ENCODE results near the gene ACOXL.
A peak's percentile ranks its signal among the peaks of the same experiment; 100 is the strongest.
"Not testable (repeated sequence)": the region's sequence is repeated elsewhere in the genome, so short reads cannot be mapped to it uniquely, and the experiment has no call there.

Gene ACOXL

GRCh38 chr2:110732422-110733413 is at the start of gene ACOXL:
ACOXL (plus strand) TSS chr2:110732573; CDS start chr2:110768390, 35,817 bp downstream.
- Histone ChIP-seq H3K9ac (ENCODE audit: low read depth in 1 of 2, low read length in 2 of 2) (no peak within 1 kb of the TSS), H3K27me3 (ENCODE audit: control insufficient read depth in 1 of 2, insufficient read depth in 2 of 2, low read length in 2 of 2) (peaks cover 59% of the 10 kb centered on the region in 2 donors)

DNA sequence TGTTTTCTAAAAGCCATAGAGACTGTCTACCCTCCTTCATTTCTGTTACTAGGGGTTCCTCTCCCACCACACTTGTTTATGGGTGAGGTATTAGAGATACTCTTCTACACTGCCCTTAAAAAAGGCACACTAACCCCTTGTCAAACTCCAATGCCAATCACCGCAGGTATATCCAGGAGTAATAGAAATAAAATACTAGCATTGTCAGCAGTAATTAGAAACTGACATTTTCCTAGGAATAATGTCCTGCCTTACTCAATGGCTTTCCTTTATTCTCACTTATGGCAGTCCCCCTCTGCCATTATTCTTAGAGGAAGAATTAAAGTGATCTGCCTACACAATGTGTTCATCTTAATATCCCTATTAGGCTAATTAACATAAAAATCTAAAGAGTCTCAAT is 49.5 kb upstream of the ACOXL start:
- H3K27me3 ChIP-seq (ENCODE audit: control insufficient read depth in 1 of 2, insufficient read depth in 2 of 2, low read length in 2 of 2) = peaks cover 0 to 5% of the 10 kb centered on the region in 2 donors
- no peak overlapping the region for H3K27ac ChIP-seq (ENCODE audit: low read depth, low read length)
- H3K36me3 ChIP-seq (ENCODE audit: control insufficient read depth in 1 of 2, insufficient read depth in 2 of 2, low read length in 2 of 2) = no peaks in the 10 kb centered on the region
- H3K4me3 ChIP-seq (ENCODE audit: low read depth in 1 of 2, low read length in 2 of 2) = no peak overlapping the region
- peaks cover 0 to 2% of the 10 kb centered on the region in 2 donors for H3K9me3 ChIP-seq (ENCODE audit: control insufficient read depth in 1 of 2, low read length in 2 of 2)
- no peak overlapping the region for H3K9ac ChIP-seq (ENCODE audit: low read depth in 1 of 2, low read length in 2 of 2)
- peaks cover 0 to 5% of the 10 kb centered on the region in 2 donors for H3K4me1 ChIP-seq (ENCODE audit: control insufficient read depth in 1 of 2, insufficient read depth in 2 of 2, low read length in 2 of 2)

More at GRCh38 chr2:110732422-110733413, at the start of gene ACOXL:
- Histone ChIP-seq H3K27ac (ENCODE audit: low read depth, low read length) (no peak within 1 kb of the TSS), H3K36me3 (ENCODE audit: control insufficient read depth in 1 of 2, insufficient read depth in 2 of 2, low read length in 2 of 2) (no peaks in the 10 kb centered on the region), H3K4me3 (ENCODE audit: low read depth in 1 of 2, low read length in 2 of 2) (peak within 1 kb of the TSS; percentile 29 to 49), H3K4me1 (ENCODE audit: control insufficient read depth in 1 of 2, insufficient read depth in 2 of 2, low read length in 2 of 2) (peaks cover 0 to 11% of the 10 kb centered on the region in 2 donors), H3K9me3 (ENCODE audit: control insufficient read depth in 1 of 2, low read length in 2 of 2) (no peaks in the 10 kb centered on the region)

DNA sequence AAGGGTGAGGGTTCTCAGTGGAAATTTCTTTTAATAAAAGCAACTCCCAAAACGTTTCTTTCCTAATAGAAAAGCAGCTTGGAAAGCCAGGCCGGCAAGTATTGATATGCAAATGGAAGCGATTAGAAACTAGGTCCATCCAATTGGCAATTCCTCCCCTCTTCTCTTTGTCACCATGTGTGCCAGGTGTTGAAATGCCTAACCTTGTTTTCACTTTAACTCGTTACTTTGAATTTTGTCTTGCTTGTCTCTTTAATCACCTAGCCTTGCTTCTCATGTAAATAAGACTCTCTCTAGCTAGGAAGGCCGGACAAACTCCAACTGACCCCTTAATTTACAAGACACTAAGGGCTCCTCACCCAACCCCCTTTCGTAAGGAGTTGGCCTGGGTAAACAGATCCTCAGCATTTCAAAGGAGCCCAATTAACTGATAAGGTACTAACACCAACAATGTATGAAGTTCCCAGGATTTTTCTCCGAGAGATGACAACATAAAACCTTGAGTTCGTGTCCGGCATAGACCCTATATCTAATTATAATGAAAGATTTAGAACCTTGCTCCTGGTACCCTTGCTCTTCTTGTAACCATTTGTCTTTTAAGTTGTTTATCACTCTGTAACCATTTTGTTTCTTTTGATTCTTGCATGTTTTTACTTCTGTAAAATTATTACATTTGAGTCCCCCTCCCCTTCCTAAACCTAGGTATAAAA is 44.4 kb upstream of the ACOXL start:
- not testable (repeated sequence) for H3K4me1 ChIP-seq (ENCODE audit: control insufficient read depth in 1 of 2, insufficient read depth in 2 of 2, low read length in 2 of 2); H3K4me3 ChIP-seq (ENCODE audit: low read depth in 1 of 2, low read length in 2 of 2); H3K9me3 ChIP-seq (ENCODE audit: control insufficient read depth in 1 of 2, low read length in 2 of 2); H3K27me3 ChIP-seq (ENCODE audit: control insufficient read depth in 1 of 2, insufficient read depth in 2 of 2, low read length in 2 of 2); H3K27ac ChIP-seq (ENCODE audit: low read depth, low read length); H3K9ac ChIP-seq (ENCODE audit: low read depth in 1 of 2, low read length in 2 of 2); H3K36me3 ChIP-seq (ENCODE audit: control insufficient read depth in 1 of 2, insufficient read depth in 2 of 2, low read length in 2 of 2)

DNA sequence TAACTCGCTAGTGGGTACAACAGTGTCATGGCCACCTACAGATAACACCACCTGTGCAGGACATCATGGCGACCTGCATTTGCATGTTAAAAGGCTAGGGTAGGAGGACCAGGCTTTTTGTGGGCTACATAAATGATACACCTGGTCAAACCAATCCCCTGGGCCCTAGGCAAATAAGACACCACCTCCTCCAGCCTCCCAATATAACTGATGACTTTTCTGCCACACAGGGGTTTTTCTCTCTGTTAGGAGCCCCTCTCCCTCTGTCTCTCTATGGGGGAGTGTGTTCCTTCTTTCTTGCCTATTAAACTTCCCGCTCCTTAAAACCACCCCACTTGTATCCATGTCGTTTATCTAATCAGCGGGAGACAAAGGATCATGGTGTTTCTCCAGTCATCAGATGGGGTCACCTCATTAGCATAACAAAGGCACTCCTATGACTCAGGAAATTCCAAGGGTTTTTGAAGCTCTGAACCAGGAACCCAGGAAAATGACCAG is 43.7 kb upstream of the ACOXL start:
- Histone ChIP-seq H3K4me1 (ENCODE audit: control insufficient read depth in 1 of 2, insufficient read depth in 2 of 2, low read length in 2 of 2) (no peaks in the 10 kb centered on the region), H3K36me3 (ENCODE audit: control insufficient read depth in 1 of 2, insufficient read depth in 2 of 2, low read length in 2 of 2) (no peaks in the 10 kb centered on the region), H3K27me3 (ENCODE audit: control insufficient read depth in 1 of 2, insufficient read depth in 2 of 2, low read length in 2 of 2) (peaks cover 0 to 5% of the 10 kb centered on the region in 2 donors), H3K9me3 (ENCODE audit: control insufficient read depth in 1 of 2, low read length in 2 of 2) (peaks cover 0 to 2% of the 10 kb centered on the region in 2 donors), H3K27ac (ENCODE audit: low read depth, low read length) (no peak overlapping the region), H3K4me3 (ENCODE audit: low read depth in 1 of 2, low read length in 2 of 2) (no peak overlapping the region), H3K9ac (ENCODE audit: low read depth in 1 of 2, low read length in 2 of 2) (no peak overlapping the region)

- no peak overlapping the region for H3K27ac ChIP-seq (ENCODE audit: low read depth, low read length)
- H3K4me3 ChIP-seq (ENCODE audit: low read depth in 1 of 2, low read length in 2 of 2) = no peak overlapping the region
- no peaks in the 10 kb centered on the region for H3K36me3 ChIP-seq (ENCODE audit: control insufficient read depth in 1 of 2, insufficient read depth in 2 of 2, low read length in 2 of 2)
- H3K27me3 ChIP-seq (ENCODE audit: control insufficient read depth in 1 of 2, insufficient read depth in 2 of 2, low read length in 2 of 2) = peaks cover 0 to 3% of the 10 kb centered on the region in 2 donors
- H3K4me1 ChIP-seq (ENCODE audit: control insufficient read depth in 1 of 2, insufficient read depth in 2 of 2, low read length in 2 of 2) = no peaks in the 10 kb centered on the region
- H3K9ac ChIP-seq (ENCODE audit: low read depth in 1 of 2, low read length in 2 of 2) = no peak overlapping the region
- H3K9me3 ChIP-seq (ENCODE audit: control insufficient read depth in 1 of 2, low read length in 2 of 2) = peaks cover 0 to 2% of the 10 kb centered on the region in 2 donors
These were observed 42.0 kb upstream of the ACOXL start for GRCh38 chr2:110690083-110690965.

DNA sequence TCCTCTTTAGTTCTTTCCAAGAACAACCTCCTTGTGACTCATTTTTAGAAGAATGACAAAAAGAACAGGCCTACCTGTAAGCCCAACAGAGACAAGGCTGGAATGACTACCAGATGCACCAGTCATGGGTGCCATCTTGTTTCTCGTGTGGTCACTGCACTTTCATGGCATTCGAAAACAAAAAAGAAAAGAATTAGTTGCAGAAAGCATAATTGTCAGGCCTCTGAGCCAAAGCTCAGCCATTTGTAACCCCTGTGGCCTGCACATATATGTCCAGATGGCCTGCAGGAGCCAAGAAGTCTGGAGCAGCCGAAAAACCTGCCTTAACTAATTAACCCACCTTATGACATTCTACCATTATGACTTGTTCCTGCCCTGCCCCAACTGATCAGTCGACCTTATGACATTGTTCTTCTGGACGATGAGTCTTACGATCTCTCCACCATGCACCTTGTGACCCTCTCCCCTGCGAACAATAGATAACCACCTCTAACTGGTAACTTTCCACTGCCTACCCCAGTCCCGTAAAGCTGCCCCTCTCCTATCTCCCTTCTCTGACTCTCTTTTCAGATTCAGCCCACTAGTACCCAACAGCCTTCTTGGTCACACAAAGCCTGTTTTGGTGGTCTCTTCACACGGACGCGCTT is 40.6 kb upstream of the ACOXL start:
- Histone ChIP-seq H3K36me3 (ENCODE audit: control insufficient read depth in 1 of 2, insufficient read depth in 2 of 2, low read length in 2 of 2) (no peaks in the 10 kb centered on the region), H3K4me3 (ENCODE audit: low read depth in 1 of 2, low read length in 2 of 2) (no peak overlapping the region), H3K9ac (ENCODE audit: low read depth in 1 of 2, low read length in 2 of 2) (no peak overlapping the region), H3K9me3 (ENCODE audit: control insufficient read depth in 1 of 2, low read length in 2 of 2) (peaks cover 0 to 2% of the 10 kb centered on the region in 2 donors), H3K27me3 (ENCODE audit: control insufficient read depth in 1 of 2, insufficient read depth in 2 of 2, low read length in 2 of 2) (peaks cover 0 to 3% of the 10 kb centered on the region in 2 donors), H3K27ac (ENCODE audit: low read depth, low read length) (no peak overlapping the region), H3K4me1 (ENCODE audit: control insufficient read depth in 1 of 2, insufficient read depth in 2 of 2, low read length in 2 of 2) (no peaks in the 10 kb centered on the region)

DNA sequence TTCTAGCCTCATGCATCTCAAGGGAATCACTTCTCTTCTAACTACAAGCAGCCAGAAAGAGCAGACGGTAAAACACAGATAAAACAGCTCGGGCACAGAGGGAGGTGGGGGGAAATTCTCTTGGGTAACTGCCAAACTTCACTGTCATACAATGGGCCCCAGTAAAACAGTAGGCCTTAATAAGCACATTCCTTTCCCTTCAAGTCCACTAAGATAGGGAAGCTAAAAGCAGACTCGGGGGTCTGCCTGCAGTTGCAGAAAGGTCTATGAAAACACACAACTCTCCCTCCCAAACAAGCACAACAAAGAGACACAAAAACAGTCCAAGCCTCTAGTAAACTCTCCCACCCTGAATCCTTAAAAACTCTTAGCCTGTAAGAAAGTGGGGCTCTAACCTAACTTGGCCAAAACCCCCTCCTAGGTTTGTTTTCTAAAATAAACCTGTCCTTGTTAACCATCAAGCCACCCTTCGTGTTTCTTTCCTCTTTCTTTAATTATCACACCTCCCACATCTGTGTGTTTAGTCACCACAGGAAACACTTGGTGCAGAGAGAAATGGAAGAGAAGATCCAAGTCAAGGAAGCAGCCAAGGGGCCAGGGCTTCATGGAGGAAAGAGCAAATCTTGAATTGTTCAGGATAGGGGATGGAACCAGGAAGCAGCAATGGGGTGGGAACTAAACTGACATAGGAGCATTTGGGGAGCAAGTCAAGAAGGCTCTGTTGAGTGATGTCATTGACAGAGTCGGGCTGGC is 37.1 kb upstream of the ACOXL start:
- not testable (repeated sequence) for H3K4me3 ChIP-seq (ENCODE audit: low read depth in 1 of 2, low read length in 2 of 2); H3K27me3 ChIP-seq (ENCODE audit: control insufficient read depth in 1 of 2, insufficient read depth in 2 of 2, low read length in 2 of 2); H3K36me3 ChIP-seq (ENCODE audit: control insufficient read depth in 1 of 2, insufficient read depth in 2 of 2, low read length in 2 of 2); H3K9ac ChIP-seq (ENCODE audit: low read depth in 1 of 2, low read length in 2 of 2); H3K4me1 ChIP-seq (ENCODE audit: control insufficient read depth in 1 of 2, insufficient read depth in 2 of 2, low read length in 2 of 2); H3K9me3 ChIP-seq (ENCODE audit: control insufficient read depth in 1 of 2, low read length in 2 of 2); H3K27ac ChIP-seq (ENCODE audit: low read depth, low read length)

- not testable (repeated sequence) for H3K36me3 ChIP-seq (ENCODE audit: control insufficient read depth in 1 of 2, insufficient read depth in 2 of 2, low read length in 2 of 2); H3K4me3 ChIP-seq (ENCODE audit: low read depth in 1 of 2, low read length in 2 of 2); H3K27ac ChIP-seq (ENCODE audit: low read depth, low read length); H3K9ac ChIP-seq (ENCODE audit: low read depth in 1 of 2, low read length in 2 of 2); H3K9me3 ChIP-seq (ENCODE audit: control insufficient read depth in 1 of 2, low read length in 2 of 2); H3K27me3 ChIP-seq (ENCODE audit: control insufficient read depth in 1 of 2, insufficient read depth in 2 of 2, low read length in 2 of 2); H3K4me1 ChIP-seq (ENCODE audit: control insufficient read depth in 1 of 2, insufficient read depth in 2 of 2, low read length in 2 of 2)
These were observed 34.1 kb upstream of the ACOXL start for GRCh38 chr2:110698253-110698652.

Measured in duodenal mucosa (tissue), 2 donors.